ENCODE measurements around the gene ANKFN1.

ANKFN1 gene

GRCh38 chr17:56319531-56319930 lies 166.3 kb downstream of the ANKFN1 start:
- DNase-seq (ENCODE audit: low read depth), result peak; percentile 71
- no peak overlapping the region for H3K4me3 ChIP-seq (ENCODE audit: low read depth, low read length)
- peak; percentile 54 for TF ChIP-seq CTCF (conservative IDR thresholded peaks at IDR 0.05; ENCODE audit: low read depth, low read length)

- no peak for DNase-seq (ENCODE audit: low read depth)
- no peak for TF ChIP-seq CTCF (conservative IDR thresholded peaks at IDR 0.05; ENCODE audit: low read depth, low read length)
- no peak overlapping the region for H3K4me3 ChIP-seq (ENCODE audit: low read depth, low read length)
Observed at GRCh38 chr17:56320443-56320842, 167.2 kb downstream of the ANKFN1 start.

- H3K4me3 ChIP-seq (ENCODE audit: low read depth, low read length), result no peak overlapping the region
- DNase-seq (ENCODE audit: low read depth), result no peak
- no peak for TF ChIP-seq CTCF (conservative IDR thresholded peaks at IDR 0.05; ENCODE audit: low read depth, low read length)
Observed at GRCh38 chr17:56322991-56323390, 169.7 kb downstream of the ANKFN1 start.

GRCh38 chr17:56324676-56325075 lies 171.4 kb downstream of the ANKFN1 start:
- DNase-seq (ENCODE audit: low read depth), result no peak
- no peak overlapping the region for H3K4me3 ChIP-seq (ENCODE audit: low read depth, low read length)
- no peak for TF ChIP-seq CTCF (conservative IDR thresholded peaks at IDR 0.05; ENCODE audit: low read depth, low read length)

- no peak for DNase-seq (ENCODE audit: low read depth)
- H3K4me3 ChIP-seq (ENCODE audit: low read depth, low read length), result no peak overlapping the region
- TF ChIP-seq CTCF (conservative IDR thresholded peaks at IDR 0.05; ENCODE audit: low read depth, low read length), result no peak
Observed at GRCh38 chr17:56325313-56326000, 172.2 kb downstream of the ANKFN1 start.

GRCh38 chr17:56326001-56326359 lies 172.7 kb downstream of the ANKFN1 start:
- no peak for DNase-seq (ENCODE audit: low read depth)
- no peak for TF ChIP-seq CTCF (conservative IDR thresholded peaks at IDR 0.05; ENCODE audit: low read depth, low read length)

GRCh38 chr17:56347639-56348038 lies 194.4 kb downstream of the ANKFN1 start:
- no peak for TF ChIP-seq CTCF (conservative IDR thresholded peaks at IDR 0.05; ENCODE audit: low read depth, low read length)
- DNase-seq (ENCODE audit: low read depth), result no peak
- H3K4me3 ChIP-seq (ENCODE audit: low read depth, low read length), result no peak overlapping the region

More at GRCh38 chr17:56326001-56326359, 172.7 kb downstream of the ANKFN1 start:
- no peak overlapping the region for H3K4me3 ChIP-seq (ENCODE audit: low read depth, low read length)
